Stimulated activated CD8-positive, alpha-beta memory T cell treated with anti-CD3 and anti-CD28 coated beads, Interleukin-7, amount 100 ng/mL, for 24 hours (primary cell): Measurements from ENCODE around the gene FAM149B1.

Experiments
- DNase-seq: peaks from one replicate; pipeline ENCODE4 v3.0.0-alpha.2; 2020; ENCODE audit warnings: low read depth

The FAM149B1 gene

GRCh38 chr10:73174148-73174925 lies 6.4 kb downstream of the FAM149B1 start:
- no peak for DNase-seq

- DNase-seq = no peak
Observed at GRCh38 chr10:73182568-73182967, 14.6 kb downstream of the FAM149B1 start.

- no peak for DNase-seq
Observed at GRCh38 chr10:73183667-73184281, 15.9 kb downstream of the FAM149B1 start.

GRCh38 chr10:73186266-73186665 lies 18.3 kb downstream of the FAM149B1 start:
- DNase-seq = no peak

GRCh38 chr10:73190188-73190587 lies 22.3 kb downstream of the FAM149B1 start:
- no peak for DNase-seq

GRCh38 chr10:73205081-73205480 lies 37.2 kb downstream of the FAM149B1 start:
- no peak for DNase-seq

- DNase-seq = no peak
Observed at GRCh38 chr10:73205890-73206289, 38.0 kb downstream of the FAM149B1 start.

GRCh38 chr10:73206385-73206784 lies 38.5 kb downstream of the FAM149B1 start:
- no peak for DNase-seq

GRCh38 chr10:73207883-73208282 lies 40.0 kb downstream of the FAM149B1 start:
- DNase-seq = no peak

- no peak for DNase-seq
Observed at GRCh38 chr10:73209705-73210104, 41.8 kb downstream of the FAM149B1 start.

GRCh38 chr10:73210395-73211105 lies 42.6 kb downstream of the FAM149B1 start:
- DNase-seq = no peak

- no peak for DNase-seq
Observed at GRCh38 chr10:73211106-73211811, 43.3 kb downstream of the FAM149B1 start.

- no peak for DNase-seq
Observed at GRCh38 chr10:73215749-73216148, 47.8 kb downstream of the FAM149B1 start.

- DNase-seq = no peak
Observed at GRCh38 chr10:73217628-73218027, 49.7 kb downstream of the FAM149B1 start.

GRCh38 chr10:73218431-73219191 lies 50.7 kb downstream of the FAM149B1 start:
- no peak for DNase-seq

GRCh38 chr10:73219384-73219783 lies 51.5 kb downstream of the FAM149B1 start:
- DNase-seq = no peak

- DNase-seq = no peak
Observed at GRCh38 chr10:73220989-73221388, 53.1 kb downstream of the FAM149B1 start.

- no peak for DNase-seq
Observed at GRCh38 chr10:73225518-73225917, 57.6 kb downstream of the FAM149B1 start.

GRCh38 chr10:73226663-73227062 lies 58.7 kb downstream of the FAM149B1 start:
- DNase-seq = no peak

GRCh38 chr10:73228247-73228646 lies 60.3 kb downstream of the FAM149B1 start:
- DNase-seq = no peak

- no peak for DNase-seq
Observed at GRCh38 chr10:73229567-73229966, 61.6 kb downstream of the FAM149B1 start.

GRCh38 chr10:73232887-73233286 lies 65.0 kb downstream of the FAM149B1 start:
- DNase-seq = no peak
